HG02588 (cell line): Measurements from ENCODE around the gene PNPLA7.
"Not testable (repeated sequence)": the region's sequence is repeated elsewhere in the genome, so short reads cannot be mapped to it uniquely, and the experiment has no call there.

Experiments
- ATAC-seq: cut with Tn5 transposase; IDR thresholded peaks from one replicate; pipeline ENCODE4 v1.9.1; 2021; ENCODE audit warnings: mild to moderate bottlenecking, moderate library complexity; ENCODE audit not compliant: unreplicated experiment

The PNPLA7 gene

DNA sequence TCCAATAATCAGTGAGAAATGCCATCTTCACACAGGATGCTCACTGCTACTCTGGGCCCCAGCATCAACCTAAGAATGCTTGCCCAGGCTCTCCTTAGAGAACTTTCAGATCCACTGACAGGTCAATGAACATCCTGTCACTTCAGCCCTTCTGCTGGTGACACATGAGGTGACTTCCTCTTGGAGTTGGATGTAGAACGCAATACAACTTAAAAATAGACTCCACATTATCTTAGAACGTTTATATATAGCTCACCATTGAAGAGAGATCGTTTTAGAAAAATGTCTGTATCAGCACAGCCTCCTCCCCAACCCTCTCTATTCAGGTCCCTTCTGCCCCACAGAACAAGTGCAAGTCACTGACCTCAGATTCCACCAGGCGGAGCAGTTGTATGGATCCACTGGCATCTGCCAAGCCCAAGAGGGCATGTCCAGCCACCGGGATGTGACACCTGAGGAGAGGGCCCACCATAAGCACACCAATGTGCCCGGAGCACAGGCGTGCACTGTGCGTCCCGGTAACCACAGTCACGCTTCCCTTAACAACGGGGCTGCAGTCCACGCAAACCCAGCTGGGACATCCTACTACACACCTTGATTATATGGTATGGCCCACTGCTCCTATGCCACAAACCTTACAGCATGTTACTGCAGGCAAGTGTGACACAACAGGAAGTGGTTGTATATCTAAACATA is 25.7 kb upstream of the PNPLA7 start:
- no peak for ATAC-seq

DNA sequence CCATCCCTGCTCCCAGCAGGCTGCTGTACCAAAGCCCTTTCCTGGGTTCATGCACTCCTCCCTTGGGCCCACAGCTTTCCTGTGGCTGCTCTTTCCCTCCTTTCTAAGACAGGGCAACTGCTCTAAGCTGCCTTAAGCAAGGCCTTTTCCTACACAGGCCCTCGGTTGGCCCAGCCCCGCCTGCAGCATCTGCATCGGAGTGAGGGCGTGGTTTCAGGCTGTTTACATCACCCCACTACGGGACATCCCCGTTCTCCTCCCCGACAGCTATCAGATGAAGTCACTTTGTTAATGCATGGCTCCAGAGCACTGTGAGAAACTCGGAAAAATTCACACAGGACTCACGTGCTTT is 25.1 kb upstream of the PNPLA7 start:
- no peak for ATAC-seq

DNA sequence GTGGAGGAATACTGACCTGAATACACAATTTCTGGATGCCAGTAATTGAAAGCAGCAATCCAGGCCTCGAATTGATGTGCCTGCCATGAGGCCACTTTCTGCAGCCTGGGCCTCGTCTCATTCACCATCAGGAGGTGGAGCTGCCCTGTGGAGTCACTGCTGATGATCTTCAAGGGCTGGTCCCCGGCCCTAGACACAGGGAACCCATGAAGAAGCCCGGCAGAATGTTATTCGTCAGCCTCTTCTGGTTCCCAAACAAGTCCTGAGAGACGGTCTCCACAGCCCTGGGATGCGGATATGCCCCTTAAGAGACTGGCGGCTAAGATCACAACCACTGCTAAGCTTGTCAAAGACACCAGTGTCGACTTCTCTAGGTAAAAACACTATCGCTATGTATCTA is 24.0 kb upstream of the PNPLA7 start:
- ATAC-seq, result no peak

DNA sequence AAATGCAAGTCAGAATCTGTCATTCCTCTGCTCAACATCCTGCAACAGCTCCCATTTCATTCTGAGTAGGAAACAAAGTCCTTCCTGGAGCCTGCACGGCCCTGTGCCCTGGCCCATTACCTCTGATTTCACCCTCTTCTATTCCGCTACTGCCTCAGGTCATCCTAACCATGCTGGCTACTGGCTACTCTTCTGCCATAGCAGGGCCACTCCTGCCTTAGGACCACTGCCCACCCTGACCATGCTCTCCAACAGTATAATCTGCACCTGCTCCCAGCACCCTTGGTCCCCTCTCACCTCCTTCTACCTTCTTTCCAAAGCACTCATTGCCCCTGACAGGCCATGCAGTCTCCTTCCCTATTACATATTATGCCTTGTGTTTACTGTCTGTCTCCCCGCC is 20.4 kb upstream of the PNPLA7 start:
- ATAC-seq, result no peak

DNA sequence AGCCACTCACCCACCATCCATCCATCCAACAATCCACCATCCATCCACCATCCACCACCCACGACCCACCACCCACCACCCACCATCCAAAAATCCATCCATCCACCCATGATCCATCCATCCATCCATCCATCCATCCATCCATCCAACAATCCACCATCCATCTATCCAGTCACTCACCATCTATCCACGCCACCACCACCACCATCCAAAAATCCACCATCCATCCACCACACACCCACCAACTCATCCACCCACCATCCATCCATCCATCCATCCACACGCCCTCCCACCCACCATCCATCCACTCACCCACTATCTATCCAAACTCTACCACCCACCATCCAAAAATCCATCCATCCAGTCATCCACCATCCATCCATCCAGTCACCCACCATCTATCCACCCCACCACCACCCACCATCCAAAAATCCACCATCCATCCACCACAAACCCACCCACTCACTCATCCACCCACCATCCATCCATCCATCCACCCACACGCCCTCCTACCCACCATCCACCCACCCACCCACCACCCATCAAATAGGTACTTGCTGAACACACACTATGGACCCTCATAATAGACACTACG is 19.5 kb upstream of the PNPLA7 start:
- ATAC-seq, result no peak

DNA sequence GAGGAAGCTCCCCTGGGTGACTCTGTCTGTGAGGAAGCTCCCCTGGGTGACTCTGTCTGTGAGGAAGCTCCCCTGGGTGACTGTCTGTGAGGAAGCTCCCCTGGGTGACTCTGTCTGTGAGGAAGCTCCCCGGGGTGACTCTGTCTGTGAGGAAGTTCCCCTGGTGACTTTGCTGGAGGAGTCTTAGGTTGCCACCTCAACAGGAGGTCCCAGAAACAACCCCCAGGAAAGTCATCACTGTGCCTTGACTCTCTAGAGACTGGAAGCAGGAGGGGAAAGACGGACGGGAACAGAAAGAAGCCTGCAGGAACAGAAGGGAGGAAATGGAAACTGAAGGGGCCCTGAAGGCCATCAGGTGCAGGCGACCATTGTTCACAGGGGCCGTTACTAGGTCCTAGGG is 18.2 kb upstream of the PNPLA7 start:
- not testable (repeated sequence) for ATAC-seq

DNA sequence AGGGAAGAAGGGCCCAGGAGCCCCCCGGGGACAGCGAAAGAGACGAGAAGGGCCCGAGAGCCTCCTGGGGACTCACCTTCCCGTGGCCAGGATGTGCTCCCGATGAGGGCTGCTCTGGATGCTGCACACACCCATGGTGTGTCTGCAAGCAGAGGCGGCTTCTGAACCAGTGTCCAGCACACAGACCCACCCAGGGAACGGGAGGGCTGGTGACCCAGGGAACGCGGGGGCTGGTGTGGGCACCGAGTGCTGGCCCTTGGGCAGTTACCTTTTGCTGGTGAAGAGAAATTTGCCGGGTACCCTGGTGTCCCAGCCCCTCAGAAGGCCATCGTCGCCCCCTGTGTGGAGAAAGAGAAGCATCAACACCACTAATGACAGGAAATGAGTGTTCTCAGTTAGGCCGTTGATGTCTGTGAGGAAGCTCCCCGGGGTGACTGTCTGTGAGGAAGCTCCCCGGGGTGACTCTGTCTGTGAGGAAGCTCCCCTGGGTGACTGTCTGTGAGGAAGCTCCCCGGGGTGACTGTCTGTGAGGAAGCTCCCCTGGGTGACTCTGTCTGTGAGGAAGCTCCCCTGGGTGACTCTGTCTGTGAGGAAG is 14.7 kb upstream of the PNPLA7 start:
- no peak for ATAC-seq

DNA sequence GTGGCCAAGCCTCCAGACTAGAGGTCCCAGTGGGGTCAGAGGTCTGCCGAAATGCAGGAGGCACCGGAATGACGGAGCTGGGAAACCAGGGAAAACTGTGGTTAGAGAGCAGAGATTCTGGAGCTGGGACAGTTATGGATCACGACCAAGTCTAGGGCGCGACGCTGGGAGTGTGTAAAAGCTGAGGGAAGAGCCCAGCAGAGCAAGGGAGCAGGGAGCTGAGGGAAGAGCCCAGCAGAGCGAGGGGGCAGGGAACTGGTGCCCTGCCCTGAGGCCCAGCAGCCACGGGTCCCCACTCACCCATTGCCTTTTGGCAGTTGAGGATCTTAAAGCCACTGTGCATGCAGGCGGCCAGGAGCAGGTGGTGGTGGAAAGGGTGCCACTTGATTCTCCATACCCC is 13.9 kb upstream of the PNPLA7 start:
- ATAC-seq, result no peak

DNA sequence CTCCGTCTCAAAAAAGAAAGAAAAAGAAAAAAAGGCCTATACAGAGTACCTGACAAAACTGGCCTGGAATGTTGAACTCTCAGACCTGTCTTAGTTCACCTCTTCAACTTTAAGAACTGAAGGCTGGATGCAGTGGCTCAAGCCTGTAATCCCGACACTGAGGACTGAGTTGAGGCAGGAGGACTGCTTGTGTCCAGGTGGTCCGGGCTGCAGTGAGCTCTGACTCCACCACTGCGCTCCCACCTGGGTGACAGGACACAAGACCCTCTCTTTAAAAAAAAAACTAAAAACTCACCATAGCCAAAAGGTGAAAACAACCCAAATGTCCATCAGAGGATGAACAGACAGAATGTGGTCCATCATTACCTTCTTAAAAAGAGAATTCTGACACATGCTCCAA is 7.9 kb upstream of the PNPLA7 start:
- no peak for ATAC-seq

DNA sequence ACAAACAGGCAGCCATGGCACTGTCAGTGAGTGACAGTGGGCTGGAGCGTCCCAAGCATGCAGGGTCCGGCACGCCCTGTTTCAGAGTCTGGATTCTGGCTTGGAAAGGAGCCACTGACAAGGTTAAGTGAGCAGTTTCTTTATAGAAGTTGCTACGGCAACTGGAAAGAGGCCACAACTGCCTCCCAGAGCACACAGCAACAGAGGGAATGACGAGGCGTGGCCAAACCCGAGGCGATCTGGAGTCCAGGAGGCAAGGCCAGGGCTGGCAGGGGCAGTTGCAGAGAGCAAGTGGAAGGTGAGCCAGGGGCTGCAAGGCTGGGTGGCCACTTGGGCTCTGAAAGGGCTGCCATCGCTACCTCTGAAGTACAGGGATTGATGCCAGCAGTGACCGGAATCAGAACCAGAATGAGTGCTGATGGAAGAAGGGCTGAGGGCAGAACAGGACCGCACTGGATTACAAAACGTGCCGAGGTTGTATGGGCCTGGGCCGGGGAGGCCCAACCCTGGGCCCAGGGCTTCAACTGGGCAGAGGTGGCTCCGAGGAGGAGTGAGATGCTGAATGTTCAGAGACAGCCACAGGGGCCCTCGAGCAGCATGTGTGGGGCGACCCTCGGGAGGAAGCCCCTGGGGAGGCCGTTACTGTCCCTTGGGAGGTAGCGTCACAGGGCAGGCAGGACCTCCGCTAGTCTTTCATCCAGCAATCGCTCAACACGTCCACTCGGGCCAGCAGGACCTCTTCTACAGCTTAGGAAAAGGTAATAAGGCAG is 6.1 kb upstream of the PNPLA7 start:
- ATAC-seq, result no peak

DNA sequence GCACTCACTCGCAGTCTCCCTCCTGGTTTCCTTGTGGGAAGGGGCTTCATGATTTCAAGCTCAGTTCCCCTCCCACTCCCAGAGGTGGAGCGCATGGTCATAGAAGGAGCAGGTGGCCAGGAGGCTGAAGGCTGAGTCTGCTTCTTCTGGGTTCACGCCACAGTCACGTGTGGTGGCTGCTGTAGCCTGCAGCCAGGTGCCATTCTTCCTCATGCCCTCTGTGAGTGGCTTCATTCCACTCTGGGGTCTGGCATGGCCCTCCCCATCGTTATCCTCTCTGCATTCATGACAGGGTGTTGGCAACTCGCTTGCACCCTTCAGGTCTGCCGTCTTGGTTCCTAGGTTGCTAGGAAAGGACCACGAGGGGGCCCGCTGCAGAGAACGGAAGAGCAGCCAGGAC is 5.0 kb upstream of the PNPLA7 start:
- ATAC-seq, result no peak

DNA sequence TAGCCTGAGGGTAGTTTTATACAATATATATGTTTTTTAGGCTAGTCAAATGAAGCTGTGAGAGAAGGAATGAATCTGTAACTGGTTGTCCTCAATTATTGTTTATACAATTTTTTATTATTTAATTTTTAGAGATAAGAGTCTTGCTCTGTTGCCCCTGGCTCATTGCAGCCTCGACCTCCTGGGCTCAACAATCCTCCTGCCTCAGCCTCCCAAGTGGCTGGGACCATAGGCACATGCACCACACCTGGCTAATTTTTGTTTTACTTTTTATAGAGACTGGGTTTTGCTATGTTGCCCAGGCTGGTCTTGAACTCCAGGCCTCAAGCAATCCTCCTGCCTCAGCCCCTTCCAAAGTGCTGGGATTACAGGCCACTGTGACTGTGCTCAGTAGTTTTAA is 4.1 kb upstream of the PNPLA7 start:
- no peak for ATAC-seq

DNA sequence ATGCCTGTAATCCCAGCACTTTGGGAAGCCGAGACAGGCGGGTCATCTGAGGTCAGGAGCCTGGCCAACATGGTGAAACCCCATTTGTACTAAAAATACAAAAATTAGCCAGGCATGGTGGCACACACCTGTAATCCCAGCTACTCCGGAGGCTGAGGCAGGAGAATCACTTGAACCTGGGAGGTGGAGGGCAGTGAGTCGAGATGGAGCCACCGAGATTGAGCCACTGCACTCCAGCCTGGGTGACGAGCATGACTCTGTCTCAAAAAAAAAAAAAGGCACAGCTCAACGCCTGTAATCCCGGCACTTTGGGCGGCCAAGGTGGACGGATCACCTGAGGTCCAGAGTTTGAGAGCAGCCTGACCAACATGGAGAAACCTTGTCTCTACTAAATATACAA is 3.5 kb upstream of the PNPLA7 start:
- not testable (repeated sequence) for ATAC-seq

DNA sequence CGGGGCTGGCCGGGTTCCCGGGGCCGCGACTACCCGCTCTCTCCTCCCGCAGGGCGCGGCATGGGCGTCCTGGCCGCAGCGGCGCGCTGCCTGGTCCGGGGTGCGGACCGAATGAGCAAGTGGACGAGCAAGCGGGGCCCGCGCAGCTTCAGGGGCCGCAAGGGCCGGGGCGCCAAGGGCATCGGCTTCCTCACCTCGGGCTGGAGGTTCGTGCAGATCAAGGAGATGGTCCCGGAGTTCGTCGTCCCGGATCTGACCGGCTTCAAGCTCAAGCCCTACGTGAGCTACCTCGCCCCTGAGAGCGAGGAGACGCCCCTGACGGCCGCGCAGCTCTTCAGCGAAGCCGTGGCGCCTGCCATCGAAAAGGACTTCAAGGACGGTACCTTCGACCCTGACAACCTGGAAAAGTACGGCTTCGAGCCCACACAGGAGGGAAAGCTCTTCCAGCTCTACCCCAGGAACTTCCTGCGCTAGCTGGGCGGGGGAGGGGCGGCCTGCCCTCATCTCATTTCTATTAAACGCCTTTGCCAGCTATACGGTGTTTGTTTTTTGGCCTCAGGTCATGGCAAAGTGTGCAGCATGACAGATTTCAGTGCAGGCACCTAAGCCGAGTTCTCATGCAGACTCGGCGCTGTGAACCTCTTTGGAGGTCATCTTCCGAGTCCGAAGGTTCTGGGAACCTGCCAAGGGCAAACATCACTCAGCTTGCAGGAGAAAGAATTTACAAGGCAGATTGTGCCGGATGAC is 2.0 kb upstream of the PNPLA7 start:
- no peak for ATAC-seq

DNA sequence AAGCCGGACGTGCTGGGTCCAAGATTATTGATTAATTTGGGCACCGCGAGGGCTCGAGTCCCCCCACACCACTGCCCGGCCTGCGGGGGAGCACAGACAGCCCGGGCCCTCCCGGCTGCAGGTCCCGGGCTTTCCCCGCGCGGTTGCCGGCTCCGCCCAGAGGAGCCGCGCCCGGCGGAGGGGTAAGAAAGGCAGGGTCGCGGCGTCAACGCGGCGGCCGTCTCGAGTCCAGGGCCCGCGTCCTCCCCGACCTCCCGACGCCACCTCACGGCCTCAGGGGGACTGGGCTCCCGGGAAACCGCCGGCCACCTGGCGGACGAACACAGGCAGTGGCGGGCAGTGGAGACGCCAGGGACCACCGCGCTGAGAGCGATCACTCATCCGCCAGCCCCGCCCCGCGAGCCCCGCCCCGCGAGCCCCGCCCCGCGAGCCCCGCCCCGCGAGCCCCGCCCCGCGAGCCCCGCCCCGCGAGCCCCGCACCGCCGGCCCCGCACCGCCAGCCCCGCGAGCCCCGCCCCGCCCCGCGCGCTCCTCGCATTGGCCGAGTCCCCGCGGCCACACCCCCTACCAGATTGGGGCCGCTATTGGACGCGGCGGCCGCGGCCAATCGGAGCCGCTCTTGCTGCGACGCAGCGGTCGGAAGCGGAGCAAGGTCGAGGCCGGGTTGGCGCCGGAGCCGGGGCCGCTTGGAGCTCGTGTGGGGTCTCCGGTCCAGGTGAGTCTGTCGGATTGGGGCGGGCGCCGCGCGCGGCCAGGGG is 1.2 kb upstream of the PNPLA7 start, which contains the start of gene MRPL41:
Gene MRPL41 (plus strand): TSS at position 616 of the 758 bp plus-strand sequence. CDS start 203 bp downstream, outside the sequence.
- ATAC-seq, result peak; percentile 87

DNA sequence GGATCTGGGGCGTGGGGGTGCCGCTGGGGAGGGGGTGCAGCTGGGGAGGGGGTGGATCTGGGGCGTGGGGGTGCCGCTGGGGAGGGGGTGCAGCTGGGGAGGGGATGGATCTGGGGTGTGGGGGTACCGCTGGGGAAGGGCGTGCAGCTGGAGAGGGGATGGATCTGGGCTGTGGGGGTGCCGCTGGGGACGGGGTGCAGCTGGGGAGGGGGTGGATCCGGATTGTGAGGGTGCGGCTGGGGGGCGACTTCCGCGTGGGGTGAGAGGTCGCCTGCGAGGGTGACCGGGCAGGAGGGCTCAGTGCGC is 709 bp upstream of the PNPLA7 start:
- ATAC-seq, result not testable (repeated sequence)

DNA sequence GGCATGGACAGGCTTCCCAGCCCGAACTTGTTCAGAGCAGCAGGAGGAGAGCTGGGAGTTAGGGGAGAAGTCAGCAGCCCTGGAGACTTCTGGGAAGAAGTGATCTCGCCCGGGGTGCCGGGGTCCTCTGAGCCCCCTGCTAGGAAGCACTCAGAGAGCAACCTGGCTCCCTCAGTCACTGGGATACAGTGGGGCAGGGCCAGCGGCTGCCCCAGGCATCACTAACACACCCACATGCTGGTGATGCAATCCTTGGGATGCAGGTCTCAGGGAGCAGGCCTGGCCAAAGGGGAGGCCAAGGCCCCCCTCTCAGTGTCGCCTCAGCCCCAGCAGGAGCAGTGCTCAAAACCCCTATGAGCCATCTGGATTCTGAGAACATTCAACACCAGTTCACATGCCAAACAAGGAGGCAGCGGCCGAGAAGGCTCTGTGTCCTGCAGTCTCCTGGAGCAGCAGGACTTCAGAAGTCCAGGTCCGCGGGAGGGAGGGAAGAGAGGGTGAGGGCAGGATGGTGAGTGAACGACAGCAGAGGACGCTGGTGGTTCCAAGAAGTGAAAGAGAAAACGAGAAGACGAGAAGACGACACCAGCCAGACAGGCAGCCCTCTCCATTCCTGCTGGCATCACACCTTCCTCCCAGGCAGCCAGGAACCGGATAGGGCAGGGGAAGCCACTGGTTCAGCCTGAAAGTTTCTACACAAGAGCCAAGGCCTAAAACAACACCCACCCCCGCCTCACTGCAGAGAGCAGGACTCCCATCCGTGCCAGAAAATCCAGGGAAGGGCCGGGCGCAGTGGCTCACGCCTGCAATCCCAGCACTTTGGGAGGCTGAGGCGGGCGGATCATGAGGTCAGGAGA is 2.3 kb downstream of the PNPLA7 start:
- no peak for ATAC-seq

DNA sequence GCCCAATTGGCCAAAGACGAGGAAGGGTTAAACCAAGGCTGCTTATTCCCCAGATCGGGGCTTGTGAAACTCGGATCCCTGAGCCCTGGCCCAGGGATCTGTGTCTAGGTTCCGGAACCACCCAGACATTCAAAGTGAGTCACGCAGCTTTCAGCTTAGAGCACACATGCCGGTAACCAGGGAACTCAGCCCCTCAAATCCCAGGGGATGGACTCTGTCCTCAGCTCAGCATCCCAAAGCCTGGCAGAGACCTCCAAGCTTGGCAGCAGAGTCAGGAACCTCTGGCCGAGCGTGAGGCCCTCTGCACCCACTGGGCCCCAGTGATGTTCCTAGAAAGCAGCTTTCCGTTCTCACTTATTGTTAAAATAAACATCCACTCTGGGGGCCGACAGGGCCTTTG is 5.1 kb downstream of the PNPLA7 start:
- ATAC-seq, result no peak

DNA sequence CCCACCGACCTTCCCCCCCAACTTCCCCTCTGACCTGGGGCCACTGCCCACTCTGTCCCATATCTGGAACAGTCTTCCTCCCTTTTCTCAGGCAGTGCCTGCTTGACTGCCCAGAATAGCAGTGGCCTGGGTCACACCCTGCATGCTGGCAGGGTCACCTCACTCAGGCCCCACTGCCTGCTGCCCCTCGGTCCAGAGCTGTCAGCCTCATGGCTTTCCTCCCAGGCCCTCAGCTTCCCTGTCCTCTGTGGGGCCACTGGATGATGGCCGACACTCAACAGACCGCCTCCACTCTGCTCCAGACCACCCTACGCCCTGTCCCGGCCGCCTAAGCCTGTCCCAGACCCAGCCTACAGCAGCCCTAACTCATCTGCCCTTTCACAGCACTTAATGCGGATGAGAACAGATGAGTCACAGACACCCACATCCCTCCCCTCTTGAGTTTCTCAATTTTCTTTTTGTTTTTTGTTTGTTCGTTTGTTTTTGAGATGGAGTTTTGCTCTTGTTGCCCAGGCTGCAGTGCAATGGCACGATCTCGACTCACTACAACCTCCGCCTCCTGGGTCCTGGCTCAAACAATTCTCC is 5.9 kb downstream of the PNPLA7 start:
- ATAC-seq, result no peak
